ENCODE data around the gene ZNF467.
A peak's percentile ranks its signal among the peaks of the same experiment; 100 is the strongest.

The ZNF467 gene

GRCh38 chr7:149751043-149751775, 22.2 kb downstream of the ZNF467 start:
- TF ChIP-seq, protein P1, sequence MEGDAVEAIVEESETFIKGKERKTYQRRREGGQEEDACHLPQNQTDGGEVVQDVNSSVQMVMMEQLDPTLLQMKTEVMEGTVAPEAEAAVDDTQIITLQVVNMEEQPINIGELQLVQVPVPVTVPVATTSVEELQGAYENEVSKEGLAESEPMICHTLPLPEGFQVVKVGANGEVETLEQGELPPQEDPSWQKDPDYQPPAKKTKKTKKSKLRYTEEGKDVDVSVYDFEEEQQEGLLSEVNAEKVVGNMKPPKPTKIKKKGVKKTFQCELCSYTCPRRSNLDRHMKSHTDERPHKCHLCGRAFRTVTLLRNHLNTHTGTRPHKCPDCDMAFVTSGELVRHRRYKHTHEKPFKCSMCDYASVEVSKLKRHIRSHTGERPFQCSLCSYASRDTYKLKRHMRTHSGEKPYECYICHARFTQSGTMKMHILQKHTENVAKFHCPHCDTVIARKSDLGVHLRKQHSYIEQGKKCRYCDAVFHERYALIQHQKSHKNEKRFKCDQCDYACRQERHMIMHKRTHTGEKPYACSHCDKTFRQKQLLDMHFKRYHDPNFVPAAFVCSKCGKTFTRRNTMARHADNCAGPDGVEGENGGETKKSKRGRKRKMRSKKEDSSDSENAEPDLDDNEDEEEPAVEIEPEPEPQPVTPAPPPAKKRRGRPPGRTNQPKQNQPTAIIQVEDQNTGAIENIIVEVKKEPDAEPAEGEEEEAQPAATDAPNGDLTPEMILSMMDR (IDR thresholded peaks at IDR 0.05; ENCODE audit: insufficient read depth, low read length, missing control alignments): no peak
- POLR2A ChIA-PET: no interaction called here
- no peak overlapping the region for H3K4me3 ChIP-seq (ENCODE audit: low read depth, low read length)
- CTCF ChIA-PET: interaction anchor here (1.1 to 3.6 kb wide), 5 partner anchors 8 to 121 kb away, joined by 4 to 31 read pairs (median 4); no protein-coding TSS in a partner anchor
- no peak for DNase-seq (ENCODE audit: low read depth, low spot score)

GRCh38 chr7:149750122-149750845, 23.1 kb downstream of the ZNF467 start:
- ChIA-PET POLR2A (no interaction called here), CTCF (interaction anchor here (1.1 to 3.6 kb wide), 2 partner anchors 9 to 87 kb away, joined by 4 to 31 read pairs; no protein-coding TSS in a partner anchor)
- TF ChIP-seq, protein P1 (IDR thresholded peaks at IDR 0.05; ENCODE audit: insufficient read depth, low read length, missing control alignments): no peak
- no peak for DNase-seq (ENCODE audit: low read depth, low spot score)
- H3K4me3 ChIP-seq (ENCODE audit: low read depth, low read length): no peak overlapping the region

- H3K4me3 ChIP-seq (ENCODE audit: low read depth, low read length): no peak overlapping the region
- DNase-seq (ENCODE audit: low read depth, low spot score): no peak
- ChIA-PET POLR2A (no interaction called here), CTCF (interaction anchor here (1.2 to 1.4 kb wide), 4 partner anchors 15 to 86 kb away, joined by 3 to 4 read pairs (median 4); no protein-coding TSS in a partner anchor)
- TF ChIP-seq, protein P1 (IDR thresholded peaks at IDR 0.05; ENCODE audit: insufficient read depth, low read length, missing control alignments): no peak
Measured at GRCh38 chr7:149748076-149748874, 25.1 kb downstream of the ZNF467 start.

DNA sequence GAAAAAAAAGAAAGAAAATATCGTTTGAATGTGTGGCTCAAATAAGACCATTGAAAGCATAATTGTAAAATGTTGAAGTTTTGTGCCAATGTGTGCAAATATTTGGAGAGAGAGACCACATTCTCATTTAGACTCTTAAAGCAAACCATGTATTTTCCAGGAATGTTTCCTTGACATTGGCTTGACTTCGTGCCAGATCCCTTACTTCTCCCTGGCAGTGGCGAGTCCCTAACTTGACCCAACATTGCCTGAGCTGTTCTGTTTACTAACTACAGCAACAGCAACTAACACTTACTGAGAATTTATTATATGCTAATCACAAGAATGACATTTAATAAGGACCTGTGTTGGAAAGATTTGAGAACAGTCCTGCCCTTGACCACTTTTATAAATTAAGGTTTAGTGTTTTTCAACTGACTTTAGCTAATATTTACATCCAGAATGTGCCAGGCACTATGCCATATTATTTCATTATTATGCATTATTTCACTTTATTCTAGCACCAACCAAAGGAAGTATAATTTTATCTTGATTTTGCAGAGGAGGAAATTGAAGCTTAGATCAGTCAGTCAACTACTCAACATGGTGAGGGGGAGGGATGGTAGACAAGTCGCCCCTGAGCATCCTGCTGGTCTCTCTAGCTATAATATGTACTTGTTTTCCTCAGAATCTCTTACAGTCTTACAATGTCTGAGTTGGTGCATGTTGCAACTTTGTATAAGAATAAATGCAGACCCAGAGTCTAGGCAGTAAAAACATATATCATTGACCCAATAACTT, 29.7 kb downstream of the ZNF467 start:
- ChIA-PET CTCF (interaction anchor here (0.8 to 4.5 kb wide), 9 partner anchors 8 to 121 kb away, joined by 3 to 101 read pairs (median 3); no protein-coding TSS in a partner anchor), POLR2A (no interaction called here)
- no peak for DNase-seq (ENCODE audit: low read depth, low spot score)
- TF ChIP-seq, protein P1 (IDR thresholded peaks at IDR 0.05; ENCODE audit: insufficient read depth, low read length, missing control alignments): no peak
- H3K4me3 ChIP-seq (ENCODE audit: low read depth, low read length): no peak overlapping the region

GRCh38 chr7:149742075-149742701, 31.2 kb downstream of the ZNF467 start:
- no peak for DNase-seq (ENCODE audit: low read depth, low spot score)
- H3K4me3 ChIP-seq (ENCODE audit: low read depth, low read length): peak overlapping the region; percentile 45
- ChIA-PET POLR2A (no interaction called here), CTCF (interaction anchor here (0.6 to 5.2 kb wide), 36 partner anchors 10 to 450 kb away, joined by 3 to 101 read pairs (median 5); a partner anchor contains a TSS)
- TF ChIP-seq, protein P1 (IDR thresholded peaks at IDR 0.05; ENCODE audit: insufficient read depth, low read length, missing control alignments): peak; percentile 92
